Naive thymus-derived CD8-positive, alpha-beta T cell (primary cell): ENCODE results near the gene CD44. TPM values are rescaled to one million over a fixed set of nuclear protein-coding genes. Genes with fewer than 3 reads are reported as not detected.
"Not testable (repeated sequence)": the region's sequence is repeated elsewhere in the genome, so short reads cannot be mapped to it uniquely, and the experiment has no call there.

Source experiments
- ATAC-seq, 2 donors: fragments of 150-1000 bp; cut with Tn5 transposase in 1 of 2; sonication (Bioruptor Pico), chemical (Tn5 transposase) in 1 of 2; 1 replicate in 1 of 2; 2 replicates in 1 of 2; pipeline ENCODE4 v1.10.0; 2021; ENCODE audit warnings: mild to moderate bottlenecking in 2 of 2, moderate library complexity in 2 of 2
- POLR2A ChIA-PET: fragments of 350-600 bp; sonication (Branson Sonifier 250); formaldehyde crosslinking; loops from one replicate; lab custom pipeline; 2021; ENCODE audit warnings: antibody characterized with exemption; lab: Charles Lee
- DNase-seq, 10 donors: peaks; one replicate each; pipeline versions ENCODE4 v3.0.0 to v3.0.0-alpha.2; 2020 to 2022
- H3K27ac Mint-ChIP-seq, 10 donors: one replicate each; pipeline ENCODE4 v1.8.0; 2020 to 2022; ENCODE audit warnings: mild to moderate bottlenecking in 10 of 10, mixed read lengths in 10 of 10, moderate library complexity in 4 of 10, inconsistent platforms in 1 of 10
- H3K27me3 Mint-ChIP-seq, 5 donors: one replicate each; pipeline ENCODE4 v1.8.0; 2021 to 2022; ENCODE audit warnings: mixed read lengths in 5 of 5
- H3K36me3 Mint-ChIP-seq, 3 donors: one replicate each; pipeline ENCODE4 v1.8.0; 2020 to 2022; ENCODE audit warnings: mixed read lengths in 3 of 3, mild to moderate bottlenecking in 2 of 3, inconsistent platforms in 1 of 3
- H3K4me1 Mint-ChIP-seq, 4 donors: one replicate each; pipeline ENCODE4 v1.8.0; 2021 to 2022; ENCODE audit warnings: mixed read lengths in 4 of 4
- H3K4me3 Mint-ChIP-seq, 10 donors: one replicate each; pipeline ENCODE4 v1.8.0; 2020 to 2022; ENCODE audit warnings: mild to moderate bottlenecking in 10 of 10, mixed read lengths in 10 of 10, moderate library complexity in 6 of 10, inconsistent platforms in 1 of 10
- H3K9me3 Mint-ChIP-seq, 9 donors: one replicate each; pipeline ENCODE4 v1.8.0; 2020 to 2022; ENCODE audit warnings: mixed read lengths in 9 of 9, mild to moderate bottlenecking in 3 of 9, inconsistent platforms in 1 of 9, moderate library complexity in 1 of 9
- polyA plus RNA-seq, 3 donors: library from polyadenylated mRNA; unstranded; fragments of 300-500 nt; fragmentation: Illumina TruSeq; gene quantifications; one replicate each; pipeline ENCODE4 v1.2.3, GENCODE V29; 2021
- total RNA-seq, 8 experiments: library from RNA in 2 of 8; stranded (reverse) in 2 of 8; gene quantifications; one replicate each; pipeline ENCODE4 v1.2.3 and lab custom pipeline; 2021 to 2026

The CD44 gene
- 100 to 1,000 TPM; 650 to 703 TPM for total RNA-seq
- 100 to 1,000 TPM; 291 TPM for polyA plus RNA-seq
- total RNA-seq (lab: John Stamatoyannopoulos, UW): 430 to 755 (median 605) reads per million in 6 experiments

DNA sequence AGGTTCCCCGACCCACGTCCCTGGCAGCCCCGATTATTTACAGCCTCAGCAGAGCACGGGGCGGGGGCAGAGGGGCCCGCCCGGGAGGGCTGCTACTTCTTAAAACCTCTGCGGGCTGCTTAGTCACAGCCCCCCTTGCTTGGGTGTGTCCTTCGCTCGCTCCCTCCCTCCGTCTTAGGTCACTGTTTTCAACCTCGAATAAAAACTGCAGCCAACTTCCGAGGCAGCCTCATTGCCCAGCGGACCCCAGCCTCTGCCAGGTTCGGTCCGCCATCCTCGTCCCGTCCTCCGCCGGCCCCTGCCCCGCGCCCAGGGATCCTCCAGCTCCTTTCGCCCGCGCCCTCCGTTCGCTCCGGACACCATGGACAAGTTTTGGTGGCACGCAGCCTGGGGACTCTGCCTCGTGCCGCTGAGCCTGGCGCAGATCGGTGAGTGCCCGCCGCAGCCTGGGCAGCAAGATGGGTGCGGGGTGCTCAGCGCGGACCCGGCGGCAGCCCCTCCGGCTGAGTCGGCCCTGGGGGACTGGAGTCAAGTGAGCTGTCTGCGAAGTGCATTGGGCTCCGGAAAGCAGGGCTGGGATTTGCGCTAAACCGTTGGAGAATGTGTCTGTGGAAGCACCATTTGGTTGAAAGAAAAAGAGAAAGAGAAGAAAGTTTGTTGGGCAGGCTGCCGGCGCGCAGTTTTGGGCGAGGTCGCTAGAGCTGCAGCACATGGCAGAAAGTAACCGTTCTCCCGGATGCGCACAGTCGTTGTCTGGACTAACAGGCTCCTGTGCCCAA is at the start of gene CD44:
CD44 (plus strand) TSS at position 229 of the 779 bp plus-strand sequence; CDS start at position 362, 133 bp downstream.
- H3K27ac Mint-ChIP-seq: peak within 1 kb of the TSS; percentile 92 to 99 (median 96)
- peaks cover 0 to 1% (median 0%) of the 10 kb centered on the region in 9 donors for H3K9me3 Mint-ChIP-seq
- H3K27me3 Mint-ChIP-seq: peaks cover 0 to 2% (median 0%) of the 10 kb centered on the region in 5 donors
- POLR2A ChIA-PET: interaction anchor here (0.5 to 6.9 kb wide), 35 partner anchors 9 to 1088 kb away, joined by 3 to 163 read pairs (median 5); partner anchors contain the start of gene CAPRIN1
- peak within 1 kb of the TSS; percentile 86 to 100 (median 97) for H3K4me3 Mint-ChIP-seq
- ATAC-seq: peak; percentile 77 to 78
- H3K4me1 Mint-ChIP-seq: peaks cover 30 to 60% (median 52%) of the 10 kb centered on the region in 4 donors
- DNase-seq: peak; percentile 72 to 94 (median 80)
- H3K36me3 Mint-ChIP-seq: peaks cover 6 to 10% (median 9%) of the 10 kb centered on the region in 3 donors

DNA sequence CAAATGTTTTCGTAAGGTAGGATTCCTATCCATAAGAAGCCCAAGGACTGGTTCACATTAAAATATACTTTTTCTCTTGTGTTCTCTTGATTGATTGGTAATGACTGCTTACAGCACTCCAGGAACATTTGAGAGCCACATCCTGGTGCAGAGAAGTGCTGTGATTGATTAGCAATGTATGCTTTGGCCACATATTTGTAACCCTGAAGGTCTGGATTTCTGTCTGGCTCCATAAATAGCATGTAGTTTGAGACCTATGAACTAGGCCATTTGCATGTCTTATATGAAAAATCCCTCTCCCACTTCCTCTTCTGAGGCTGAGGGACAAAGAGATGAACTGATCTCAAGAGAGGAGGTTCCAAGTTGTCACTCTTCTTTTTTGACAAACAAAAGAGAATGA is 49.3 kb upstream of the CD44 start:
- no peak for DNase-seq
- H3K4me3 Mint-ChIP-seq: peak overlapping the region in 1 of 10 donors; percentile 32
- H3K36me3 Mint-ChIP-seq: no peaks in the 10 kb centered on the region
- H3K27me3 Mint-ChIP-seq: no peaks in the 10 kb centered on the region
- H3K27ac Mint-ChIP-seq: peak overlapping the region in 2 of 10 donors; percentile 14 to 23
- H3K9me3 Mint-ChIP-seq: peaks cover 0 to 3% (median 0%) of the 10 kb centered on the region in 9 donors
- ATAC-seq: peak in 1 of 2 donors; percentile 24
- peaks cover 17 to 70% (median 49%) of the 10 kb centered on the region in 4 donors for H3K4me1 Mint-ChIP-seq
- POLR2A ChIA-PET: interaction anchor here (1.0 to 1.6 kb wide), 3 partner anchors 11 to 31 kb away, joined by 3 to 8 read pairs (median 7); no protein-coding TSS in a partner anchor

DNA sequence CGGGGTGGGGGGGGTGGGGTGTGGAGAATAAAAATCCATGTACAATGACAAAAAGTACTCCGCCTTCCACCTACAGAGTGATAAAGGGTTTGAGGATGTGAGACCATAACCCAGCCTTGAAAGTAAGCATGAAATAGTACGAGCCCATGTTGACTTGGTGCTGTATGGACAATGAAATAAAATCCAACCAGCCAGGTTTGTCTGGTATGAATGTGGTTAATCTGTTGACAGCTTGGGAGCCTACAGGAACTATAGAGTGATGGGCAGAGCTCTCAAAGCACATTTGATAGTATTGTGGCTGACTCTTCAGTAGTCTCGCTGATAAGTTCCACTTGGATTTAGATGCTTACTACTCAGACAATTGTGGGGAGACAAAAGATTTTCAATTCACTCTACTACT is 48.8 kb upstream of the CD44 start:
- Mint-ChIP-seq H3K27ac (peak overlapping the region in 1 of 10 donors; percentile 15), H3K4me3 (no peak overlapping the region), H3K27me3 (no peaks in the 10 kb centered on the region), H3K4me1 (peaks cover 15 to 70% (median 45%) of the 10 kb centered on the region in 4 donors), H3K36me3 (no peaks in the 10 kb centered on the region), H3K9me3 (peaks cover 0 to 3% (median 0%) of the 10 kb centered on the region in 9 donors)
- no peak for ATAC-seq
- no peak for DNase-seq
- POLR2A ChIA-PET: no interaction called here

DNA sequence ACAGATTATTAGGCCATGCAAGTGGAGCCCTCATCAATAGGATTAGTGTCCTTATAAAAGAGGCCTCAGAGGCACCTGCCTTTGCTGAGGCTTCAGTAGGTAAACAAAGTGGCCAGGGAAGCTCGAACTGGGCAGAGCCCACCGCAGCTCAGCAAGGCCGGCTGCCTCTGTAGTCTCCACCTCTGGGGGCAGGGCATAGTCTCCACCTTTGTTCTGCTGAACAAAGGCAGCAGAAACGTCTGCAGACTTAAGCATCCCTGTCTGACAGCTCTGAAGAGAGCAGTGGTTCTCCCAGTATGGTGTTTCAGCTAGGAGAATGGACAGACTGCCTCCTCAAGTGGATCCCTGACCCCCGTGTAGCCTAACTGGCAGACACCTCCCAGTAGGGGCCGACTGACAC is 48.0 kb upstream of the CD44 start:
- peaks cover 19 to 71% (median 43%) of the 10 kb centered on the region in 4 donors for H3K4me1 Mint-ChIP-seq
- not testable (repeated sequence) for H3K27me3 Mint-ChIP-seq, H3K27ac Mint-ChIP-seq, DNase-seq, H3K4me3 Mint-ChIP-seq, H3K9me3 Mint-ChIP-seq, H3K36me3 Mint-ChIP-seq, ATAC-seq
- POLR2A ChIA-PET: interaction anchor here (0.8 kb wide), 1 partner anchor 11 kb away, joined by 3 read pairs; no protein-coding TSS in a partner anchor

DNA sequence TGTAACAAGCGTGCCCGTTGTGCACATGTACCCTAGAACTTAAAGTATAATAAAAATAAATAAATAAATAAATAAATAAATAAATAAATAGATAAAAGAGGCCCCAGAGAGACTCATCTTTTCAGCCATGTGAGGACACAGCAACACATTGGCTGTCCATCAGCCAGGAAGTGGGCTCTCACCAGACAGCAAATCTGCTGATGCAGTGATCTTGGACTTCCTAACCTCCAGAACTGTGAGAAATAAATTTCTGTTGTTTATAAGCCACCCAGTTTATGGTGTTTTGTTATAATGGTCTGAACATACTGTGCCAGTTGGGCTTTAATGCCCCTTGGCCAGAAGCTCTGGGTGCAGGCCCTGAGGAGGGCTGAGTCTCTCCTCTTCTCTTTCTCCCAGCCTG is 42.2 kb upstream of the CD44 start:
- no peaks in the 10 kb centered on the region for H3K27me3 Mint-ChIP-seq
- H3K27ac Mint-ChIP-seq: no peak overlapping the region
- H3K36me3 Mint-ChIP-seq: no peaks in the 10 kb centered on the region
- no peak overlapping the region for H3K4me3 Mint-ChIP-seq
- no peak for DNase-seq
- POLR2A ChIA-PET: no interaction called here
- H3K4me1 Mint-ChIP-seq: peaks cover 10 to 27% (median 20%) of the 10 kb centered on the region in 4 donors
- H3K9me3 Mint-ChIP-seq: peaks cover 0 to 3% (median 0%) of the 10 kb centered on the region in 9 donors
- ATAC-seq: no peak

DNA sequence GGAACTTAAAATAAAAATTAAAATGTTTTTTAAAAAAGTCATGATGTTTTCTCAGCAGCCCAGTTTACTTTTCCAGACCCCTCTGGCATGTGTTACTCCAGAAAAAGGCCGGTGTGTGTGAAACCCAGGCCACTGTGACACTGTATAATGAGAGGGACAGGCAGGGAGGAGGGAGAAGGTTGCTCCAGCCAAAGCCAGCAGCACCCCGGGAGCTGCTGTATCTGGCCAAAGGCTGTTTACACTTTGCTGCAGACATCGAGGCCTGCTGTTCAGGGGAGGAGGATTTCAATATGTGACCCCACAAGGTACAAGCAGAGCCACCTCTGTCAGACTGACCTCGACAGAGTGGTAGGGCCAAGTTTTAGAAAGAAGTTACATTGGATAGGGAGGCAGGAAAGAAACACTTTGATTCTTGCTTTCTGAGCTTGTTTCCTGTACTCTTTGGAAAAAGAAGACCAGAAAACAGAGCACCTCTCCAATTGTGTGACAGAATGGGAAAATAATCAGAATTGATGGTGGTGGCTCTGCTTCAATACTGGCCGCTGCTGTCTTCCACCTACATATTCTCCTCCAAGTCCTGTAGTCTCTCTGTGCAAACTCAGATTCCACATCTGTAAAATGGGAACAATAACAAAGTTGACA is 41.0 kb upstream of the CD44 start:
- DNase-seq: no peak
- peaks cover 12 to 23% (median 15%) of the 10 kb centered on the region in 4 donors for H3K4me1 Mint-ChIP-seq
- no peaks in the 10 kb centered on the region for H3K27me3 Mint-ChIP-seq
- no peaks in the 10 kb centered on the region for H3K36me3 Mint-ChIP-seq
- peak overlapping the region in 2 of 10 donors; percentile 25 to 75 for H3K27ac Mint-ChIP-seq
- ATAC-seq: no peak
- POLR2A ChIA-PET: no interaction called here
- no peak overlapping the region for H3K4me3 Mint-ChIP-seq
- peaks cover 0 to 3% (median 0%) of the 10 kb centered on the region in 9 donors for H3K9me3 Mint-ChIP-seq

DNA sequence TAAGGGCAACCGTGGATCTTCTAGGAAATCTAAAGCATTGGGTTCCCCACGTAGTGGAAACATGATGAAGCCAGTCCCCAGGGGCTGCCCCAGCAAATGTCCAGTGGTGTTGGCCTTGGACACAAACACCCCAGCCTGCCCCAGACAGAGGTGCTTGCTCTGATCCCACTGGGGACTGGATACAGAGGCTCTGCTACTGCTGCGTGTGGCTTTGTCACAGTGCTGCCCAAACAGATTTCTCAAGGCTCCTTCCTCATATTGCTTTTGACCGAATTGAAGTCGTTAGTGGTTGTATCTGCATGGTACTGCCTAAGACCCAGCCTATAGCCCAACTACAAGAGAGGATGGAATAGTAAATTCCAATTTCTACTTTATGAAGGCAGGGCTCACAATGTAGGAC is 40.1 kb upstream of the CD44 start:
- H3K4me3 Mint-ChIP-seq: no peak overlapping the region
- no peaks in the 10 kb centered on the region for H3K36me3 Mint-ChIP-seq
- POLR2A ChIA-PET: no interaction called here
- H3K9me3 Mint-ChIP-seq: peaks cover 0 to 3% (median 0%) of the 10 kb centered on the region in 9 donors
- peaks cover 11 to 23% (median 16%) of the 10 kb centered on the region in 4 donors for H3K4me1 Mint-ChIP-seq
- DNase-seq (no peak), ATAC-seq (no peak)
- no peaks in the 10 kb centered on the region for H3K27me3 Mint-ChIP-seq
- H3K27ac Mint-ChIP-seq: no peak overlapping the region

DNA sequence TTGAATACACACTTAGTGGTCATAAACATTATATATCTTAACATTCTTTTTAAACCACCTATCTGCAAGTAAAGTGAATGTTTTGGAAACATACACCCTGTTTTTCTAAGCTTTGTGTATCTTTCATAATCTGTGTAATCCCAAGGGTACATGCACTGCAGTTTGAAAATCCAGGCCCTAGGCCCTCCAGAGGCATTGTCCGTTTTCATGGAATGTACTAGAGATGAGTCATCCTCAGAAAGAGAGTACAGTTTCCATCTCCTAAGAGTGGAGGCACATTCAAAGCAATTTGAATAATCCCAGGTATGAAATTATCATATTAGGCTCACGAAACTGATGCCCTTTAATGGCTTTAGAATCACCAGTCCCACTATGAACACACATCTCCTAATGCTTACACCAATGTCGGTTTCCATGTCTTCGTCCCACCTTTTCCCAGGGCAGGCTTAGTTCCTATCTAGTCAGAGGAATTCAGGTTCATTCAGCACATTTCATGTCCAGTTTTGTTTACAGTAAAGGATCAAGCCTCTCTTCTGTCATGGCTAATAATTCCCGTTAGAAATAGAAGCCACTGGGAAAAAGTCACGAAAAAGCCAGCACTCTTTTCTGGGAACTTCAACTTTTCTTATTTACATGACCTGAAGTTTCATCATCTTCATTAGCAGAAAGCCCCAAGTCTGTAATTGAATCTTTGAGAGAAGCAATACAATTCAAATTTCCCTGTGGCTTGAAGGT is 39.5 kb upstream of the CD44 start:
- Mint-ChIP-seq H3K4me1 (peaks cover 10 to 22% (median 16%) of the 10 kb centered on the region in 4 donors), H3K36me3 (no peaks in the 10 kb centered on the region), H3K27me3 (no peaks in the 10 kb centered on the region)

DNA sequence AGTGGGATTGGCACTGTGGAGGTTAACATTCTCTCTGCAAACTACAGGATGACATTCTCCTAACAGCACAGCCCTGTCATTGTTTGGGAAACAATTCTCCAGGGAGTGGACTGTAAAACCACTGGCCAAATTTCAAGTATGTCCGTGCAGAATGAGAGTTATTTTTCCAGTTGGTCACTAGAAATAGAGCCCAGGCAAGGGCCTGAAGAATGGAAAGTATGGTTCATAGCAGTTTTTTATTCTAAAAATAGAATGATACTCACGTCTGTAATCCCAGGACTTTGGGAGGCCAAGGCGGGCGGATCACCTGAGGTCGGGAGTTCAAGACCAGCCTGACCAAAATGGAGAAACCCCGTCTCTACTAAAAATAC is 39.0 kb upstream of the CD44 start:
- H3K27me3 Mint-ChIP-seq: no peaks in the 10 kb centered on the region
- H3K4me3 Mint-ChIP-seq: no peak overlapping the region
- H3K36me3 Mint-ChIP-seq: no peaks in the 10 kb centered on the region
- POLR2A ChIA-PET: interaction anchor here (2.5 kb wide), 1 partner anchor 11 kb away, joined by 8 read pairs; no protein-coding TSS in a partner anchor
- no peak for ATAC-seq
- peaks cover 10 to 23% (median 14%) of the 10 kb centered on the region in 4 donors for H3K4me1 Mint-ChIP-seq
- no peak overlapping the region for H3K27ac Mint-ChIP-seq
- DNase-seq: no peak
- peaks cover 0 to 3% (median 0%) of the 10 kb centered on the region in 9 donors for H3K9me3 Mint-ChIP-seq

More for the DNA sequence above, 39.5 kb upstream of the CD44 start:
- DNase-seq (no peak), ATAC-seq (no peak)
- Mint-ChIP-seq H3K4me3 (no peak overlapping the region), H3K27ac (no peak overlapping the region), H3K9me3 (peaks cover 0 to 3% (median 0%) of the 10 kb centered on the region in 9 donors)
- POLR2A ChIA-PET: no interaction called here

DNA sequence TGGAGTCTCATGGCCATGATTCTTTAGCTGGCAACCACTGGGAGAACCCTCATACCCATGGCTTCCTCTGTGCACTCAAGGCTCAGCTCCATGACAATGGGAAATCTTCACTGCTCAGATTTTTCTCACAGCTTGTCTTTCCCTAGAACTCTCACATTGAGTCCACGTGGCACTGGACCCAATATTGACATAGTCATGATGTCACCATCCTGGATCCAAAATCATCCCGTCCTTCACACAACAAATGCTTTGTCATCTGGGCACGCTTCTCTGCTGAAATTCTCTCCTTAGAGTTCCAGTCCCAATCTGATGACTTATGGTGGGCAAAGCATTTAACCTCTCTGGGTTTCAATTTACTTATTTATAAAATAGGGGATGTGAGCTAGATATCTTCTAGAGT is 37.7 kb upstream of the CD44 start:
- H3K9me3 Mint-ChIP-seq: no peaks in the 10 kb centered on the region
- no peaks in the 10 kb centered on the region for H3K27me3 Mint-ChIP-seq
- no peak overlapping the region for H3K27ac Mint-ChIP-seq
- POLR2A ChIA-PET: interaction anchor here (2.5 kb wide), 1 partner anchor 12 kb away, joined by 8 read pairs; no protein-coding TSS in a partner anchor
- ATAC-seq (no peak), DNase-seq (no peak)
- H3K4me1 Mint-ChIP-seq: peaks cover 14 to 36% (median 18%) of the 10 kb centered on the region in 4 donors
- H3K4me3 Mint-ChIP-seq: no peak overlapping the region
- H3K36me3 Mint-ChIP-seq: no peaks in the 10 kb centered on the region

DNA sequence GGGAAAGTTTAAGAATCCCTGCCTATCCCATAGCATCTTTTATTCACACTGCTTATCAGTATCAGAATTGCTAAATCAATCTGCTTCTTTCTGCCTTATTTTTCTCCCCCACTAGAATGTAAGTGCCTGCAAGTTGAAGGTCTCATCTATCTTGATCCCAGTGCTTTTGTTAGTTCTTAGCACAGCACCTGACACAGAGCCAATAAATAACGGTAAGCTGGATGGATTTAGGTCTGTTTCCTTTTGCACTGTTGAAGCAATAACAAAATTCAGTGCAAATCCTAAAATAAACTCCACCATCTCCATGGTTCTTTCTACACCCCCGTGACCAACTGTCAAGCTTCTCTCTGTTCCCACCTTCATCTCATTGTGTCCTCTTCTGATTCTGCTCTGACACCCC is 36.7 kb upstream of the CD44 start:
- Mint-ChIP-seq H3K27ac (peak overlapping the region in 1 of 10 donors; percentile 25), H3K27me3 (no peaks in the 10 kb centered on the region), H3K9me3 (no peaks in the 10 kb centered on the region), H3K4me1 (peaks cover 21 to 41% (median 25%) of the 10 kb centered on the region in 4 donors), H3K4me3 (no peak overlapping the region), H3K36me3 (no peaks in the 10 kb centered on the region)
- POLR2A ChIA-PET: interaction anchor here (1.0 to 2.5 kb wide), 2 partner anchors 11 to 13 kb away, joined by 3 to 8 read pairs; no protein-coding TSS in a partner anchor
- DNase-seq: no peak
- ATAC-seq: no peak
